ENCODE data around the gene ACACA. TPM values are rescaled to one million over a fixed set of nuclear protein-coding genes. Genes with fewer than 3 reads are reported as not detected.

ACACA gene
- total and polyA plus RNA-seq, 2 donors from 2014 or later, result 13.8 to 34.9 TPM

- Histone ChIP-seq H3K9me3 (ENCODE audit: control insufficient read depth in 2 of 3, insufficient read depth in 1 of 3, low read length in 3 of 3) (no peaks in the 10 kb centered on the region), H3K4me3 (ENCODE audit: low read length in 3 of 3) (no peak overlapping the region), H3K4me1 (ENCODE audit: control insufficient read depth in 2 of 3, insufficient read depth in 2 of 3, low read depth in 1 of 3, low read length in 3 of 3) (peaks cover 0 to 13% (median 12%) of the 10 kb centered on the region in 3 donors), H3K27me3 (ENCODE audit: control insufficient read depth, insufficient read depth, low read length) (no peaks in the 10 kb centered on the region), H3K9ac (ENCODE audit: low read length in 3 of 3) (no peak overlapping the region), H3K27ac (ENCODE audit: low read depth in 2 of 2, low read length in 2 of 2) (no peak overlapping the region), H3K36me3 (ENCODE audit: control insufficient read depth in 2 of 3, insufficient read depth in 3 of 3, low read length in 3 of 3) (peaks cover 0 to 3% (median 2%) of the 10 kb centered on the region in 3 donors)
- TF ChIP-seq CTCF (IDR thresholded peaks at IDR 0.05; ENCODE audit: borderline replicate concordance, extremely low read depth, insufficient read depth), result no peak
- intact Hi-C loops (cut with DNase I), result no loop called here
- FAIRE-seq, result no peak
- DNase-seq, result no peak
Measured at GRCh38 chr17:37109106-37109505, 297.5 kb downstream of the ACACA start.

- H3K36me3 ChIP-seq (ENCODE audit: control insufficient read depth in 2 of 3, insufficient read depth in 3 of 3, low read length in 3 of 3), result peaks cover 0 to 3% (median 0%) of the 10 kb centered on the region in 3 donors
- H3K27ac ChIP-seq (ENCODE audit: low read depth in 2 of 2, low read length in 2 of 2), result no peak overlapping the region
Measured at GRCh38 chr17:37107406-37108083, 299.1 kb downstream of the ACACA start.

GRCh38 chr17:37106049-37106448 is 300.6 kb downstream of the ACACA start:
- Histone ChIP-seq H3K9ac (ENCODE audit: low read length in 3 of 3) (no peak overlapping the region), H3K4me1 (ENCODE audit: control insufficient read depth in 2 of 3, insufficient read depth in 2 of 3, low read depth in 1 of 3, low read length in 3 of 3) (peaks cover 0 to 7% (median 6%) of the 10 kb centered on the region in 3 donors), H3K4me3 (ENCODE audit: low read length in 3 of 3) (no peak overlapping the region), H3K9me3 (ENCODE audit: control insufficient read depth in 2 of 3, insufficient read depth in 1 of 3, low read length in 3 of 3) (no peaks in the 10 kb centered on the region), H3K27me3 (ENCODE audit: control insufficient read depth, insufficient read depth, low read length) (no peaks in the 10 kb centered on the region), H3K36me3 (ENCODE audit: control insufficient read depth in 2 of 3, insufficient read depth in 3 of 3, low read length in 3 of 3) (peaks cover 0 to 3% (median 0%) of the 10 kb centered on the region in 3 donors), H3K27ac (ENCODE audit: low read depth in 2 of 2, low read length in 2 of 2) (no peak overlapping the region)
- intact Hi-C loops (cut with DNase I), result no loop called here
- TF ChIP-seq CTCF (IDR thresholded peaks at IDR 0.05; ENCODE audit: borderline replicate concordance, extremely low read depth, insufficient read depth), result no peak
- DNase-seq, result no peak
- no peak for FAIRE-seq

More at GRCh38 chr17:37107406-37108083, 299.1 kb downstream of the ACACA start:
- Histone ChIP-seq H3K9ac (ENCODE audit: low read length in 3 of 3) (no peak overlapping the region), H3K4me1 (ENCODE audit: control insufficient read depth in 2 of 3, insufficient read depth in 2 of 3, low read depth in 1 of 3, low read length in 3 of 3) (peaks cover 0 to 13% (median 12%) of the 10 kb centered on the region in 3 donors), H3K9me3 (ENCODE audit: control insufficient read depth in 2 of 3, insufficient read depth in 1 of 3, low read length in 3 of 3) (no peaks in the 10 kb centered on the region), H3K27me3 (ENCODE audit: control insufficient read depth, insufficient read depth, low read length) (no peaks in the 10 kb centered on the region), H3K4me3 (ENCODE audit: low read length in 3 of 3) (no peak overlapping the region)
- TF ChIP-seq CTCF (IDR thresholded peaks at IDR 0.05; ENCODE audit: borderline replicate concordance, extremely low read depth, insufficient read depth), result no peak
- no peak for FAIRE-seq
- DNase-seq, result no peak
- intact Hi-C loops (cut with DNase I), result no loop called here

All from kidney (tissue), 14 donors.